ENCODE results near the gene CNTNAP2. TPM values are rescaled to one million over a fixed set of nuclear protein-coding genes. Genes with fewer than 3 reads are reported as not detected.

Gene CNTNAP2
- total and polyA plus RNA-seq, 2 of the 4 experiments (the other 2 are of a cell fraction) = not detected

DNA sequence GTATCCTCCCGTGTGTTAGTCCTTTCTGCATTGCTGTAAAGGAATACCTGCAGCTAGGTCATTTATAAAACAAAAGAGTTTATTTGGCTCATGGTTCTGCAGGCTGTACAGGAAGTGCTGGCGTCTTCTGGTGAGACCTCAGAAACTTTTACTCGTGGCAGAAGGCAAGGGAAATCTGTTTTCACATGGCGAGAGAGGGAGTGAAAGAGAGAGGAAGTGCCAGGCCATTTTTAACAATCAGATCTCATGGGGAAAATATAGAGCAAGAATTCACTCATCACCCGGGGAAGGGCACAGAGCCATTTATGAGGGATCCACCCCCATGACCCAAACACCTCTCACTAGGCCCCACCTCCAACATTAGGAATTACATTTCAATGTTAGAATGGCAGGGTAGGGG, 952.2 kb downstream of the CNTNAP2 start:
- ATAC-seq (ENCODE audit: low read depth) (no peak), DNase-seq (no peak)
- no peaks in the 10 kb centered on the region for H4K20me1 ChIP-seq (ENCODE audit: insufficient read depth, low read length)
- H3K56ac ChIP-seq (ENCODE audit: extremely low read depth, insufficient read depth, low read length) = no peak overlapping the region
- no peaks in the 10 kb centered on the region for H3K79me1 ChIP-seq (ENCODE audit: low read depth in 1 of 2, low read length in 2 of 2)
- no peak overlapping the region for H2BK5ac ChIP-seq (ENCODE audit: low read depth, low read length, poor library complexity, severe bottlenecking)
- no peak overlapping the region for H4K5ac ChIP-seq (ENCODE audit: low read depth, low read length)
- no peak overlapping the region for H4K8ac ChIP-seq (ENCODE audit: low read depth in 2 of 2, low read length in 2 of 2)
- no peak overlapping the region for H3K18ac ChIP-seq (ENCODE audit: low read depth, low read length)
- in situ Hi-C loops (cut with MboI; ENCODE audit: low sequenced_read_pairs) (no loop called here), dilution Hi-C loops (cut with HindIII; ENCODE audit: low sequenced_read_pairs, unreplicated experiment) (no loop called here), intact Hi-C loops (cut with micrococcal nuclease) (no loop called here)
- no peak overlapping the region for H3K4me3 ChIP-seq (ENCODE audit: insufficient read depth, low read depth, low read length)
- TF ChIP-seq FOS (IDR thresholded peaks at IDR 0.05; ENCODE audit: low read depth, low read length) (no peak), MXI1 (IDR thresholded peaks at IDR 0.05; ENCODE audit: borderline replicate concordance, low read depth, low read length) (no peak), BHLHE40 (IDR thresholded peaks at IDR 0.05; ENCODE audit: low read depth, low read length) (no peak), CEBPB (IDR thresholded peaks at IDR 0.05; ENCODE audit: low read depth, low read length) (no peak), CHD1 (IDR thresholded peaks at IDR 0.05; ENCODE audit: low read depth, low read length) (no peak), POLR2A (IDR thresholded peaks at IDR 0.05; ENCODE audit: low read depth, low read length) (no peak), SMC3 (IDR thresholded peaks at IDR 0.05; ENCODE audit: low read depth, low read length) (no peak), RAD21 (IDR thresholded peaks at IDR 0.05; ENCODE audit: low read length) (no peak), MAFK (IDR thresholded peaks at IDR 0.05; ENCODE audit: low read depth, low read length) (no peak), RCOR1 (IDR thresholded peaks at IDR 0.05; ENCODE audit: insufficient replicate concordance, low read length) (no peak), RFX5 (IDR thresholded peaks at IDR 0.05; ENCODE audit: low read depth, low read length) (no peak), NFE2L2 (IDR thresholded peaks at IDR 0.05; ENCODE audit: low read depth, low read length) (no peak), MAZ (IDR thresholded peaks at IDR 0.05; ENCODE audit: borderline replicate concordance, low read depth, low read length) (no peak)
- TF ChIP-seq, protein P1, sequence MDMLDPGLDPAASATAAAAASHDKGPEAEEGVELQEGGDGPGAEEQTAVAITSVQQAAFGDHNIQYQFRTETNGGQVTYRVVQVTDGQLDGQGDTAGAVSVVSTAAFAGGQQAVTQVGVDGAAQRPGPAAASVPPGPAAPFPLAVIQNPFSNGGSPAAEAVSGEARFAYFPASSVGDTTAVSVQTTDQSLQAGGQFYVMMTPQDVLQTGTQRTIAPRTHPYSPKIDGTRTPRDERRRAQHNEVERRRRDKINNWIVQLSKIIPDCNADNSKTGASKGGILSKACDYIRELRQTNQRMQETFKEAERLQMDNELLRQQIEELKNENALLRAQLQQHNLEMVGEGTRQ (IDR thresholded peaks at IDR 0.05; ENCODE audit: low read depth, low read length) = no peak
- TF ChIP-seq, protein P2, sequence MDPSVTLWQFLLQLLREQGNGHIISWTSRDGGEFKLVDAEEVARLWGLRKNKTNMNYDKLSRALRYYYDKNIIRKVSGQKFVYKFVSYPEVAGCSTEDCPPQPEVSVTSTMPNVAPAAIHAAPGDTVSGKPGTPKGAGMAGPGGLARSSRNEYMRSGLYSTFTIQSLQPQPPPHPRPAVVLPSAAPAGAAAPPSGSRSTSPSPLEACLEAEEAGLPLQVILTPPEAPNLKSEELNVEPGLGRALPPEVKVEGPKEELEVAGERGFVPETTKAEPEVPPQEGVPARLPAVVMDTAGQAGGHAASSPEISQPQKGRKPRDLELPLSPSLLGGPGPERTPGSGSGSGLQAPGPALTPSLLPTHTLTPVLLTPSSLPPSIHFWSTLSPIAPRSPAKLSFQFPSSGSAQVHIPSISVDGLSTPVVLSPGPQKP (IDR thresholded peaks at IDR 0.05; ENCODE audit: borderline replicate concordance, low read depth, low read length) = no peak
- TF ChIP-seq, protein P3, sequence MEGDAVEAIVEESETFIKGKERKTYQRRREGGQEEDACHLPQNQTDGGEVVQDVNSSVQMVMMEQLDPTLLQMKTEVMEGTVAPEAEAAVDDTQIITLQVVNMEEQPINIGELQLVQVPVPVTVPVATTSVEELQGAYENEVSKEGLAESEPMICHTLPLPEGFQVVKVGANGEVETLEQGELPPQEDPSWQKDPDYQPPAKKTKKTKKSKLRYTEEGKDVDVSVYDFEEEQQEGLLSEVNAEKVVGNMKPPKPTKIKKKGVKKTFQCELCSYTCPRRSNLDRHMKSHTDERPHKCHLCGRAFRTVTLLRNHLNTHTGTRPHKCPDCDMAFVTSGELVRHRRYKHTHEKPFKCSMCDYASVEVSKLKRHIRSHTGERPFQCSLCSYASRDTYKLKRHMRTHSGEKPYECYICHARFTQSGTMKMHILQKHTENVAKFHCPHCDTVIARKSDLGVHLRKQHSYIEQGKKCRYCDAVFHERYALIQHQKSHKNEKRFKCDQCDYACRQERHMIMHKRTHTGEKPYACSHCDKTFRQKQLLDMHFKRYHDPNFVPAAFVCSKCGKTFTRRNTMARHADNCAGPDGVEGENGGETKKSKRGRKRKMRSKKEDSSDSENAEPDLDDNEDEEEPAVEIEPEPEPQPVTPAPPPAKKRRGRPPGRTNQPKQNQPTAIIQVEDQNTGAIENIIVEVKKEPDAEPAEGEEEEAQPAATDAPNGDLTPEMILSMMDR (conservative IDR thresholded peaks at IDR 0.05; ENCODE audit: low read depth, low read length) = no peak
- no peak overlapping the region for H2AFZ ChIP-seq (replicated peaks; ENCODE audit: low read length, poor library complexity)
- no peak overlapping the region for H3K4me2 ChIP-seq (ENCODE audit: low read depth, low read length)
- H2BK20ac ChIP-seq (ENCODE audit: low read depth, low read length) = no peak overlapping the region
- H2BK15ac ChIP-seq (ENCODE audit: low read depth, low read length) = no peak overlapping the region
- H3K9me1 ChIP-seq (ENCODE audit: insufficient read depth, low read length) = no peaks in the 10 kb centered on the region
- no peak overlapping the region for H3K14ac ChIP-seq (replicated peaks; ENCODE audit: low read depth, low read length)
- H3K4ac ChIP-seq (ENCODE audit: low read depth, low read length) = no peak overlapping the region
- no peak overlapping the region for H2BK120ac ChIP-seq (ENCODE audit: low read depth, low read length)
- no peak overlapping the region for H3K23ac ChIP-seq (ENCODE audit: low read depth, low read length)
- H3K9me3 ChIP-seq (ENCODE audit: control insufficient read depth, insufficient read depth, low read length) = peaks cover 13% of the 10 kb centered on the region
- no peak overlapping the region for H3K27ac ChIP-seq (ENCODE audit: insufficient read depth, low read length)
- BruUV-seq (replicated peaks) = no TSS peak
- no peak overlapping the region for H2AK5ac ChIP-seq (ENCODE audit: low read depth, low read length)
- H3K4me1 ChIP-seq (ENCODE audit: control insufficient read depth, insufficient read depth, low read length) = no peaks in the 10 kb centered on the region
- POLR2A ChIA-PET (ENCODE audit: unreplicated experiment) = no interaction called here
- no peaks in the 10 kb centered on the region for H3K27me3 ChIP-seq (ENCODE audit: control insufficient read depth, insufficient read depth, low read length)
- CTCF ChIA-PET = no interaction called here
- no CpG with 5 or more reads among the region's 5 CpGs for WGBS, 2 experiments (ENCODE audit: extremely low coverage in 2 of 2, insufficient read length in 1 of 2)
- H3K9ac ChIP-seq (ENCODE audit: low read depth, low read length) = no peak overlapping the region
- no peak overlapping the region for H4K91ac ChIP-seq (ENCODE audit: insufficient read depth, low read depth, low read length)
- no peak overlapping the region for H2AK9ac ChIP-seq (replicated peaks; ENCODE audit: low read depth, low read length, poor library complexity)
- H3K36me3 ChIP-seq (ENCODE audit: control insufficient read depth, insufficient read depth, low read length) = no peaks in the 10 kb centered on the region
